ENCODE measurements around the gene FDX1.

DNA sequence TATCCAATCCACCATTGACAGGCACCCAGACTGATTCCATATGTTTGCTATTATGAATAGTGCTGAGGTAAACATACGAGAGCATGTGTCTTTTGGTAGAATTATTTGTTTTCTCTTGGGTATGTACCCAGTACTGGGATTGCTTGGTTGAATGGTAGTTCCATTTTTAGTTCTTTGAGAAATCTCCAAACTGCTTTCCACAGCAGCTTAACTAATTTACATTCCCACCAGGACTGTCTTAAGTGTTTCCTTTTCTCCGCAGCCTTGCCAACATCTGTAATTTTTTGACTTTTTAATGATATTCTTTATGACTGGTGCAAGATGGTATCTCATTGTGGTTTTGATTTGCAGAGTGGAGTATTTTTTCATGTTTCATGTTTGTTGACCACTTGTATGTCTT is 8.3 kb downstream of the FDX1 start:
- TF ChIP-seq, protein P1, sequence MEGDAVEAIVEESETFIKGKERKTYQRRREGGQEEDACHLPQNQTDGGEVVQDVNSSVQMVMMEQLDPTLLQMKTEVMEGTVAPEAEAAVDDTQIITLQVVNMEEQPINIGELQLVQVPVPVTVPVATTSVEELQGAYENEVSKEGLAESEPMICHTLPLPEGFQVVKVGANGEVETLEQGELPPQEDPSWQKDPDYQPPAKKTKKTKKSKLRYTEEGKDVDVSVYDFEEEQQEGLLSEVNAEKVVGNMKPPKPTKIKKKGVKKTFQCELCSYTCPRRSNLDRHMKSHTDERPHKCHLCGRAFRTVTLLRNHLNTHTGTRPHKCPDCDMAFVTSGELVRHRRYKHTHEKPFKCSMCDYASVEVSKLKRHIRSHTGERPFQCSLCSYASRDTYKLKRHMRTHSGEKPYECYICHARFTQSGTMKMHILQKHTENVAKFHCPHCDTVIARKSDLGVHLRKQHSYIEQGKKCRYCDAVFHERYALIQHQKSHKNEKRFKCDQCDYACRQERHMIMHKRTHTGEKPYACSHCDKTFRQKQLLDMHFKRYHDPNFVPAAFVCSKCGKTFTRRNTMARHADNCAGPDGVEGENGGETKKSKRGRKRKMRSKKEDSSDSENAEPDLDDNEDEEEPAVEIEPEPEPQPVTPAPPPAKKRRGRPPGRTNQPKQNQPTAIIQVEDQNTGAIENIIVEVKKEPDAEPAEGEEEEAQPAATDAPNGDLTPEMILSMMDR (IDR thresholded peaks at IDR 0.05 in 2 of 3, conservative IDR thresholded peaks at IDR 0.05 in 1 of 3; ENCODE audit: borderline replicate concordance in 1 of 3, insufficient read depth in 1 of 3, low read depth in 2 of 3, low read length in 2 of 3) = no peak
- TF ChIP-seq POLR2AphosphoS5 (IDR thresholded peaks at IDR 0.05; ENCODE audit: low read depth, low read length) (no peak), RAD21 (IDR thresholded peaks at IDR 0.05; ENCODE audit: low read depth) (no peak), EZH2 (IDR thresholded peaks at IDR 0.05) (no peak), SP1 (IDR thresholded peaks at IDR 0.05; ENCODE audit: low read depth) (no peak), YY1 (IDR thresholded peaks at IDR 0.05; ENCODE audit: extremely low read depth, insufficient replicate concordance, low read depth, low read length) (no peak), SRF (IDR thresholded peaks at IDR 0.05; ENCODE audit: low read depth) (no peak)

Data from HCT116 (cell line).